Body of pancreas (tissue), 4 donors: Measurements from ENCODE around the gene TSPAN31.

Experiments
- POLR2A ChIP-seq, 3 donors: fragments of 450-650 bp; IDR thresholded peaks; one replicate each; pipeline ENCODE4 v1.6.1; 2016; ENCODE audit warnings: antibody characterized with exemption in 3 of 3, mild to moderate bottlenecking in 2 of 3
- TF ChIP-seq, protein P1 (sequence below), 7 experiments: fragments of 450-650 bp in 4 of 7; fragments of 200-600 bp in 3 of 7; sonication (generic) in 3 of 7; IDR thresholded peaks; one replicate each; pipeline ENCODE4 v1.5.1; 2016 to 2019; ENCODE audit warnings: antibody characterized with exemption in 7 of 7

DNA sequence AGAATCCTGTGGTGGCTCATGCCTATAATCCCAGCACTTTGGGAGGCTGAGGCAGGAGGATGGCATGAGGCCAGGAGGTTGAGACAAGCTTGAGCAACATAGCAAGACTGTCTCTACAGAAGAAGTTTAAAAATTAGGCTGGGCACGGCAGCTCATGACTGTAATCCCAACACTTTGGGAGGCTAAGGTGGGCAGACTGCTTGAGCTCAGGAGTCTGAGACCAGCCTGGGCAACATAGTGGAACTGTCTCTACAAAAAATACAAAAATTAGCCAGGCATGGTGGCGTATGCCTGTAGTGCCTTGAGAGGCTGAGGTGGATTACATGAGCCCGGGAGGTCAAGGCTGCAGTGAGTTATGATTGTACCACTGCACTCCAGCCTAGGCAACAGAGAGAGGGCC is 23.0 kb downstream of the TSPAN31 start:
- TF ChIP-seq, protein P1, sequence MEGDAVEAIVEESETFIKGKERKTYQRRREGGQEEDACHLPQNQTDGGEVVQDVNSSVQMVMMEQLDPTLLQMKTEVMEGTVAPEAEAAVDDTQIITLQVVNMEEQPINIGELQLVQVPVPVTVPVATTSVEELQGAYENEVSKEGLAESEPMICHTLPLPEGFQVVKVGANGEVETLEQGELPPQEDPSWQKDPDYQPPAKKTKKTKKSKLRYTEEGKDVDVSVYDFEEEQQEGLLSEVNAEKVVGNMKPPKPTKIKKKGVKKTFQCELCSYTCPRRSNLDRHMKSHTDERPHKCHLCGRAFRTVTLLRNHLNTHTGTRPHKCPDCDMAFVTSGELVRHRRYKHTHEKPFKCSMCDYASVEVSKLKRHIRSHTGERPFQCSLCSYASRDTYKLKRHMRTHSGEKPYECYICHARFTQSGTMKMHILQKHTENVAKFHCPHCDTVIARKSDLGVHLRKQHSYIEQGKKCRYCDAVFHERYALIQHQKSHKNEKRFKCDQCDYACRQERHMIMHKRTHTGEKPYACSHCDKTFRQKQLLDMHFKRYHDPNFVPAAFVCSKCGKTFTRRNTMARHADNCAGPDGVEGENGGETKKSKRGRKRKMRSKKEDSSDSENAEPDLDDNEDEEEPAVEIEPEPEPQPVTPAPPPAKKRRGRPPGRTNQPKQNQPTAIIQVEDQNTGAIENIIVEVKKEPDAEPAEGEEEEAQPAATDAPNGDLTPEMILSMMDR (IDR thresholded peaks at IDR 0.05), result no peak
- TF ChIP-seq POLR2A (IDR thresholded peaks at IDR 0.05), result no peak
